Muscle layer of duodenum (tissue), 2 donors: ENCODE measurements around the gene RAB1A.
A peak's percentile ranks its signal among the peaks of the same experiment; 100 is the strongest.
"Not testable (repeated sequence)": the region's sequence is repeated elsewhere in the genome, so short reads cannot be mapped to it uniquely, and the experiment has no call there.

Experiments
- H3K27ac ChIP-seq: one replicate; pipeline ENCODE4 v1.7.0; 2013; ENCODE audit warnings: mild to moderate bottlenecking, low read length
- H3K27me3 ChIP-seq: one replicate; pipeline ENCODE4 v1.7.0; 2013; ENCODE audit warnings: low read depth, mild to moderate bottlenecking, control low read depth, low read length
- H3K36me3 ChIP-seq, 2 donors: one replicate each; pipeline ENCODE4 v1.7.0; 2013; ENCODE audit warnings: low read length in 2 of 2, control low read depth in 1 of 2, mild to moderate bottlenecking in 1 of 2; ENCODE audit not compliant: insufficient read depth in 2 of 2, control insufficient read depth in 1 of 2
- H3K4me1 ChIP-seq, 2 donors: one replicate each; pipeline ENCODE4 v1.7.0; 2013; ENCODE audit warnings: low read length in 2 of 2, mild to moderate bottlenecking in 2 of 2, control low read depth in 1 of 2, moderate library complexity in 1 of 2; ENCODE audit not compliant: insufficient read depth in 2 of 2, control insufficient read depth in 1 of 2
- H3K4me3 ChIP-seq, 2 donors: one replicate each; pipeline ENCODE4 v1.7.0; 2013; ENCODE audit warnings: low read length in 2 of 2, low read depth in 1 of 2, mild to moderate bottlenecking in 1 of 2
- H3K9me3 ChIP-seq, 2 donors: one replicate each; pipeline ENCODE4 v1.7.0; 2013; ENCODE audit warnings: low read length in 2 of 2, control low read depth in 1 of 2, mild to moderate bottlenecking in 1 of 2; ENCODE audit not compliant: control insufficient read depth in 1 of 2
- donor health status: healthy.

Gene RAB1A

GRCh38 chr2:65133626-65134025, 3.7 kb upstream of the RAB1A start:
- Histone ChIP-seq H3K9me3 (no peaks in the 10 kb centered on the region), H3K36me3 (peaks cover 0 to 7% of the 10 kb centered on the region in 2 donors), H3K4me3 (no peak overlapping the region), H3K4me1 (peaks cover 0 to 2% of the 10 kb centered on the region in 2 donors), H3K27me3 (no peaks in the 10 kb centered on the region), H3K27ac (no peak overlapping the region)

- H3K4me1 ChIP-seq, H3K4me3 ChIP-seq, H3K36me3 ChIP-seq, H3K9me3 ChIP-seq, H3K27me3 ChIP-seq, H3K27ac ChIP-seq: not testable (repeated sequence)
Measured at GRCh38 chr2:65132930-65133329, 3.0 kb upstream of the RAB1A start.

GRCh38 chr2:65130664-65131175, 814 bp upstream of the RAB1A start:
- Histone ChIP-seq H3K36me3 (peaks cover 0 to 8% of the 10 kb centered on the region in 2 donors), H3K27me3 (no peaks in the 10 kb centered on the region), H3K4me1 (peaks cover 3 to 27% of the 10 kb centered on the region in 2 donors), H3K9me3 (no peaks in the 10 kb centered on the region), H3K4me3 (peak overlapping the region; percentile 82 to 94), H3K27ac (peak overlapping the region; percentile 93)

DNA sequence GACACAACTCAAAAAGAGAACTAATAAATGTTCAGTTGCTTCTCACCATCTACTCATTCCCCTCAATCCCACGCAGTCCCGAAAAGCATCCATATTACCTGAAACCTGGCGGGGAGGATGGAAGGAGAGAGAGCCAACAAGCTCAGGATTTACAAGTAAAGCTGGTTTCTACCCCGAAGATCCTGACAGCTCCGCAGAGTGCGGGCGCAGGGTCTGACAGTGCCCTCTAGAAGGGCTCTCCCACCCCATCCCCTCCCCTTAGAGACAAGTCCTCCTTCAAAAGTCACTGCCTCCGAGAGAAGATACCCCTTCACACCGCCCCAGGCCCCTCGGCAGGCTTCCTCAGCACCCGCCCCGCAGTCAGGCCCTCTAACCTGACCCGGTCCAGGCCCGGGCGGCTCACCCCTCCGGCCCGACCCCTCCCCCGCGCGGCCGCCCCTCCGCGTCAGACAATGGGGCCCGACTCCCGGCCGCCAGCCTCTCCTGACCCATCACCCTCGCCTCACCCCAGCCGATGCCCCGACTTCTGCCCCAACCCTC, 550 bp downstream of the RAB1A start:
- Histone ChIP-seq H3K9me3 (no peaks in the 10 kb centered on the region), H3K4me1 (peaks cover 3 to 39% of the 10 kb centered on the region in 2 donors), H3K27me3 (no peaks in the 10 kb centered on the region), H3K4me3 (peak overlapping the region; percentile 94 to 99), H3K27ac (peak overlapping the region; percentile 99), H3K36me3 (peaks cover 0 to 8% of the 10 kb centered on the region in 2 donors)

DNA sequence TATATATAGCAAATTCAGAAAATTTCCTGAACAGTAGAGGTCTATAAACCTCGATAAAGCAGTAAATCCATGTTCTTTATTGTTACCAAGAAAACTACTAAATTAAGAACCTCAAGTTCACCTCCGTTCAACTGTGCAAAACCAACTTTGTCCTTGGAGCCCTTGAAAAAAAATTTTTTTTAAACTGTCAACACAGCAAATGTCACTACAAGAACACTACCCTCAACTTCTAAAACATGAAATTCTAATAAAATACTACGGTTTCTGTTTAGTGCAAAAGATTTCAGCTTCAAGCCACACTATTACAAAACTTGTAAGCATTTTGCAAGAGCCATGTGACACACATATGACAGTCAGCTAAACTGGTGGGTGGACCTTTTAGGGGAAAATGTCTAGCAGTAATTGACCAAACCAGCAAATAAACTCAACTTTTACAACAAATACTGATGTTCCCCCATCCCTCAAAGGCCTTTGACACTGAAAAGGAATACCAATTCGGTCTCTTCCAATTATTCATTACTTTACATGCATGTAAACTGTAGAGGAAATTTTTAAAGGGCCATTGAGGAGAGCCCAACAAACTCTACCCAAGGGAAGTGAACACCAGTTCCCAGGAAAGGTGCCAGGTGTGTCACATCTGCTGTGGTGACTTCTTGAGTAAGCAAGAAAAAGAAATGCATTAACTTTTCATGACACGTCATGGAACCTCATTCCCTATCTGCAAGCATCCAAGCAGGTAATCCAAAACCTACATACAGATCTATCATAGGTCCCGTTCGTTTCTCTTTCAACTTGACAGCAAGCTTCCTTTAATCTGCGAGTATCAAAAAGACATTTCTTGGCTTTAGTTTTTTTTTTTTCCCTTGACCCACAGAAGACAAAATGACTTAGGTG, 1.4 kb downstream of the RAB1A start:
- peak overlapping the region; percentile 94 to 99 for H3K4me3 ChIP-seq
- H3K4me1 ChIP-seq = peaks cover 3 to 40% of the 10 kb centered on the region in 2 donors
- no peaks in the 10 kb centered on the region for H3K9me3 ChIP-seq
- no peaks in the 10 kb centered on the region for H3K27me3 ChIP-seq
- peaks cover 0 to 8% of the 10 kb centered on the region in 2 donors for H3K36me3 ChIP-seq
- H3K27ac ChIP-seq = peak overlapping the region; percentile 99

DNA sequence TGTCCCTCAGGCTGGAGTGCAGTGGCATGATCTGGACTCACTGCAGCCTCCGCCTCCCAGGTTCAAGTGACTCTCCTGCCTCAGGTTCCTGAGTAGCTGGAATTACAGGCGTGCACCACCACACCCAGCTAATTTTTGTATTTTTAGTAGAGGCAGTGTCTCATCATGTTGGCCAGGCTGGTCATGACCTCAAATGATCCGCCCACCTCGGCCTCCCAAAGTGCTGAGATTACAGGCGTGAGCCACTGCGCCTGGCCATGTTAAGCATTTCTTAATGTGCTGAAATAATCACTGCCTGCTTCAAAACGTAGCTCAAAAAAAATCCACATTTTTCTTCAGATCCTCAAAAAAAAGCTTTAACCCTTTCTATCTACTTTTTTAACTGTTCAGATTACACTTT, 4.4 kb downstream of the RAB1A start:
- not testable (repeated sequence) for H3K27me3 ChIP-seq, H3K9me3 ChIP-seq, H3K4me3 ChIP-seq, H3K36me3 ChIP-seq, H3K27ac ChIP-seq
- peaks cover 3 to 53% of the 10 kb centered on the region in 2 donors for H3K4me1 ChIP-seq

DNA sequence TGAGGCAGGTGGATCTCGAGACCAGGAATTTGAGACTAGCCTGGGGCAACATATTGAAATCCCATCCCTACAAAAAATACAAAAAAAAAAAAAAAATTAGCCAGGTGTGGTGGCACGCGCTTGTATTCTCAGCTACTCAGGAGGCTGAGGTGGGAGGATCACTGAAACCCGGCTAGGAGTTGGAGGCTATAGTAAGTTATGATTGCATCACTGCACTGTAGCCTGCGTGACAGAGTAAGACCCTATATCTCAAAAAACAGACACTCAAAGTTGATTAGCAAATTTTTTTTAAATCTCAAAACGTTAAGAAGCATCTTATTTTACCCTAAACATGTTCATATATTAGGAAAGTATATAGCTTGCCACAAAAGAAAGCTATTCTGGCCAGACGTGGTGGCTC, 7.6 kb downstream of the RAB1A start:
- Histone ChIP-seq H3K4me3 (no peak overlapping the region), H3K27me3 (no peaks in the 10 kb centered on the region), H3K4me1 (peaks cover 3 to 44% of the 10 kb centered on the region in 2 donors), H3K36me3 (no peaks in the 10 kb centered on the region), H3K27ac (no peak overlapping the region), H3K9me3 (no peaks in the 10 kb centered on the region)

DNA sequence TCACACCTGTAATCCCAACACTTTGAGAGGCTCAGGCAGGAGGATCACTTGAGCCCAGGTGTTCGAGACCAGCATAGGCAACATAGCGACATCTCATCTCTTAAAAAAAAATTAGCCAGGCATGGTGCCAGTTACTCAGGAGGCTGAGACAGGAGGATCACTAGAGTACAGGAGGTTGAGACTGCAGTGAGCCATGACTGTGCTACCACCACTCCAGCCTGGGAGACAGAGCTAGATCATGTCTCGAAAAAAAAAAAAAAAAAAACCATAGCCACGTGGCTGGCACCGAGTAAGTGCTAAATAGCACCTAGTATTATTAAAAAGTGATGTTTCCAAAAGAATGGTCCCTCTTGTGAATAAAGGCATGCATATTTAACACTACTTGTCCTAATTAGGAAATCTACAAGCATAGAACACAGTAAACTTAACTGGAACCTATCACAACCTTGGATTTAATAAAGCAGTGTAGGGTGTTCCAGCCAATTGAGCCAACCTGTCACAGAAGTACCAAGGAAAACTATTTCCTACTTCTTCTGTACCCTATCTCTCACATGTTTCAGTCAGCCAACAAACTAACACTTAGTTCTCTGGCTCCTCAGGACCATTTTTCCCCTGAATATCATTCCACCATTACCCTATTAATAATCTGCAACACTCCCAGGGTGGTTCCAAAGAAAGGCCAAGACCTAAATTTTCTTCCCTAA, 8.8 kb downstream of the RAB1A start:
- no peaks in the 10 kb centered on the region for H3K27me3 ChIP-seq
- no peaks in the 10 kb centered on the region for H3K36me3 ChIP-seq
- peaks cover 5 to 33% of the 10 kb centered on the region in 2 donors for H3K4me1 ChIP-seq
- no peaks in the 10 kb centered on the region for H3K9me3 ChIP-seq
- H3K4me3 ChIP-seq = no peak overlapping the region
- no peak overlapping the region for H3K27ac ChIP-seq

DNA sequence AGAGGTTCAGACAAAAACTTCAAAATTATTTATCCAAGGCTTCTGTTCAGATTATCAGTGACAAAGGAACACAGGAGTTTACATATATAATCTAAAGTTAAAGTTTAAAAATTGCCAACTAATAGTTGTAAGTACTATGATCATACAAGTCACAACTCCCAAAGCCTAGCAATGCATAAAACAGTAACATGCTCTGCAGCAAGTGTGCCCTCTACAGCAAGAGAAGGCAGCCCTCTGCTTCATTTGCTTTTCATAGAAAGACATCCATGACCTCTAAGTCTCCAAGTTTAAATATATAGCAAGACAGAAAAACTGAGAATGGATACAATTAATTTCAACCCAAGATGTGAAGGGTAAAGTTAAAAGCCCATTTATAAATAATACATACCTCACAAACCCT, 13.3 kb downstream of the RAB1A start:
- Histone ChIP-seq H3K27me3 (no peaks in the 10 kb centered on the region), H3K9me3 (no peaks in the 10 kb centered on the region), H3K36me3 (no peaks in the 10 kb centered on the region), H3K27ac (no peak overlapping the region), H3K4me1 (peaks cover 8 to 30% of the 10 kb centered on the region in 2 donors), H3K4me3 (no peak overlapping the region)

DNA sequence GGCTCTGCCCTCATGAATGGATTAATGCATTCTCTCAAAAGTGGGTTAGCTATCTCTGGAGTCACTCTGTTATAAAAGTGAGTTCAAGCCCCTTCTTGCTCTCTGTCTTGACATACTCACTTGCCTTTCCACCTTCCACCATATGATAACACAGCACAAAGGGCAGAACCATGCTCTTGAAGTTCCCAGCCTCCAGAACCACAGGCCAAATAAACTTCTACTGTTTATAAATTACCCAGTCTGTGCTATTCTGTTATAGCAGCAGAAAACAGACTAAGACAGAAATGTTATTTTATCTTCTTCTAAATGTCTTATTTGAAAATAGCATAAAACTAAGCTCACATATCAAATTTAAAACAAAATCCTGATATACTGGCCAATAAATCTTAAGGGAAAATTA, 15.0 kb downstream of the RAB1A start:
- Histone ChIP-seq H3K4me3 (no peak overlapping the region), H3K27me3 (no peaks in the 10 kb centered on the region), H3K9me3 (no peaks in the 10 kb centered on the region), H3K4me1 (peaks cover 8 to 15% of the 10 kb centered on the region in 2 donors), H3K36me3 (no peaks in the 10 kb centered on the region), H3K27ac (no peak overlapping the region)

DNA sequence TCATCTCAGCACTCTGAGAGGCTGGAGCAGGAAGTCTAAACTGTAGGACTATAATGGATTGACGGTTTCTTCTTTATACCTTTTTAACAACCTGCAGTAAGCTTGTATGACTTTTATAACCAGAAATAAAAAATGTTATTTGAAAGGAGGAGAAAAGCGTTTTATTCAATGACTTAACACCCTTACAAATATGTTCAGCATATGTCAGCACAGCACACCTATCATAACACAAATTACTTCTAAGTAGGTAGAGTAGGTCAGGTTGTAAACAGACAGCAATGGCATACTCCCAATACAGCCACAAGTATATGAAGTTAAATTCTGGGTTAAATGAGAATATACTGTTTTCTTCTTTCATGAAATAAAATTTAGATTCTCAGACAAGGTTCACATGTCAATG, 16.1 kb downstream of the RAB1A start:
- no peak overlapping the region for H3K27ac ChIP-seq
- no peaks in the 10 kb centered on the region for H3K36me3 ChIP-seq
- no peaks in the 10 kb centered on the region for H3K9me3 ChIP-seq
- H3K27me3 ChIP-seq = no peaks in the 10 kb centered on the region
- no peak overlapping the region for H3K4me3 ChIP-seq
- peaks cover 8 to 12% of the 10 kb centered on the region in 2 donors for H3K4me1 ChIP-seq
